Stimulated activated CD8-positive, alpha-beta memory T cell treated with anti-CD3 and anti-CD28 coated beads, Interleukin-4, amount 100 ng/mL, for 48 hours (primary cell): ENCODE measurements around the gene PEMT.

ENCODE experiments used
- DNase-seq: peaks from one replicate; pipeline ENCODE4 v3.0.0-alpha.2; 2020

The PEMT gene

DNA sequence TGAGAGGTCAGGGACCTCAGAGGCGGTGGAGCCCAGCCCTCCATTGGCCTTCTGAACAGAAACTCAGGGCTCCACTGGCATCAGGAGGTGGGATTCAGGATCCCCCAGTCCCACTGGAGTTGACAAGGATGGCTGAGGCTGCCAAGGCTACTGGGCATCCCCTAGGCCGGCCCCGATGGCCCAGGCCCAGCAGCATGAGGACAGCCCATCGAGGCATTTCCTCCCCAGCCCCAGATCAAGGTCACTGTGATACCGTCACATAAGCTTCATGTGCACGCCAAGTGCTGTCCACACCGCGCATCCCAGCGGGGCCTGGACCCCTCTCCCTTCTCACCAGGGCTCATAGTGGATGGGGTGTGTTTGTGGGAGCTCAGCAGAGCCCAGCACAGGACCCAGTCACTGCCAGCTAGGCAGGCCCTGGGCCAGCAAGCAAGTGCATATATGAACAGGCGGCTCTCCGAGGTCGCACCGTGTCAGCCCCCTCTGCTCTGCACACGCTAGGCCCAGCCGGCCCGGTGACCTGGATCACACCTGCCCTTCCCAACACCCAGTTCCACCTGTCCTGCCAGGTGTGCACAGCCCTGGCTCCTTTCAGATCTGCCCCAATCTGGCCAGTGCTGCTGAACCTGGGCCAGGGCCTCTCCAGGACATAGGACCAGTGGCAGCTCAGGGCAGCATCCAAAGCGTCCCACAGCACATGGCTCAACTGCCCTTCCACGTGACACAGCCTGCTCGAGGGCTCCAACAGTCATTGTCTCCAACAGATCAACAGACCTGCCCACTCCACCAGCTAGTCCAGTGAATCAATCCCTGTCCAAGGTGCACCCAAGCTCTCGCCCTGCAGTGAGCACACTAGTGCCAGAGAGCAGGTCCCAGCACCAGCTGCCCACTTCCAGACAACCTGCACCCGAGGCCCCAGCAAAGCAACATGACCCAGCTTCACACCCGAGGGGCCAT, 62.5 kb downstream of the PEMT start:
- no peak for DNase-seq

DNA sequence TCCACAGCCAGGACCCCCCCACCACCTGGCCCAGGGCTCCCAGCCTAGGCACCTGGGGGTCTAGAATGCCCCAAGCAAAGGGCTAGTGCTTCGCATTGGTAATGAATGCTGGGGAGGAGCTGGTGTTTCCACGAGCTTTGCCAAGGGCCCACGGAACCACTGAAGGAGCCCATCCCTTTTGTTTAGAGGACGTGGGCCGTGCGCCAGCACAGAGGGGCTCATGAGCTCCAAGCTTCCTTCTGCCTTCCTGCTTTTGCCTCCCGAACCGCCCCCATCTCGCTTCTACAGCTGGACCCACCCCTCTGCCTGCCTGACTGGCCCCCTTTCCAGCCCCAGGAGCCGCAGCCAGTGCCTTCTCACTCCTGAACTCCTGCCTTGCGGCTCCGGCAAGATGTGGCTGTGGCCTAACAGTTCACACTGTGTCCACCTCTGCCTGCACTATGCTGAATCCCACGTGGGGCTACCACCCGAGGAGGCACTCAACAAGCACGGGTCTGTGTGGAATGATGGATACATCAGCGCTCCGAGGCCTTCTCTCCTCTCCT, 63.5 kb downstream of the PEMT start:
- no peak for DNase-seq

DNA sequence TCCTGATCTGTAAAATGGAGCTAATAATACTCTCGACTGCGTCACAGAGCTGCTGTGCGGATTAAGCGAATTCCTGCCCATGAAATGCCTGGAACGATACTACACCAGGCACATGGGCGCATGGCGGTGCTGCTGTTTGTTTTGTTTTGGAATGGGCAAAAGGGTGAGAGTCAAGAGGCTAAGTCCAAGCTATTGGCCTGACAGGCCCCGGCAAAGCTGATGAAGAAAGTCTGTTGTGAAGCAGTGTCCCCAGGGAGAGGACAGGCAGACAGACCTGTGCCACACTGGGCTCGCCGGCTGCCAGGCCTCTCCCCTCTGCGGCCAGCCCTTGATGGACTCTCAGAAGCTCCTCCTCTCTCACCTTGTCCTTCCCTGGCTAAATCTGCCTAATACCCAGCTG, 64.0 kb downstream of the PEMT start:
- DNase-seq: no peak

DNA sequence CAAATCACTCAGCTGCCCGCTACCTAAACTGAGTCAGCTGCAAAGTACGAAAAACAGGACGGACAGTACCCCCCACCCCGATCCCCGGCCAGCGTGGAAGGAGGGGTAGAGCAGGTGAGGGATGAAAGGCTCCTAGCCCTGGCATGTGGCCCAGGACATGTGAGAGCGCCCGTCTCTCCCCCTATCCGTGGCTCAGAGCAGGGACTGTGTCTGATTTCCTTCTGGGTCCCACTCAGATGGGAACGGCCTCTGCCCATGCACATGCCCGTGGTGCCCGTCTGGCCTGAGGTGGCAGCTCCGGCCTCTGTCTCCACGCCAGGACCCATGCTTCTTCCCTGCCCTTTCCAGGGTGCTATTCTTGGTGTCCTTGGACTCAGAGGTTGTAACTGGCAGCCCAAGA, 65.1 kb downstream of the PEMT start:
- DNase-seq: no peak

DNA sequence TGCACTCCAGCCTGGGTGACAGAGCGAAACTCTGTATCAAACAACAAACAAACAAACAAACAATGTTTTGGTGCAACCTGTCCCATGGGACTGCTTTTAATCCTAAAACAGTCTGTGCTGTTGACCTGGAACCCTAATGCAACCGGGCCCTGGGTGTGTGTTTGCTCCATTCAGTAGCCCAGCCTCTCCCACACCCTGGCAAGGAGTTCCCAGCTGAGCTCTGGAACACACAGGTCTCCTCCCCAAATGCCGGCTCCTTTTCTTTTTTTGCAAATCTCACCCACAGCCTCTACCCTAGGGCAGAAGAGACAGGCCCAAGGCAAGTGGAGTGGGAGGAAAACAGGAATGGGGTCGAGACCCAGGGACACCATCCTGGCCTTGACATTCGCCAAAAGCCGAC, 65.6 kb downstream of the PEMT start:
- no peak for DNase-seq

DNA sequence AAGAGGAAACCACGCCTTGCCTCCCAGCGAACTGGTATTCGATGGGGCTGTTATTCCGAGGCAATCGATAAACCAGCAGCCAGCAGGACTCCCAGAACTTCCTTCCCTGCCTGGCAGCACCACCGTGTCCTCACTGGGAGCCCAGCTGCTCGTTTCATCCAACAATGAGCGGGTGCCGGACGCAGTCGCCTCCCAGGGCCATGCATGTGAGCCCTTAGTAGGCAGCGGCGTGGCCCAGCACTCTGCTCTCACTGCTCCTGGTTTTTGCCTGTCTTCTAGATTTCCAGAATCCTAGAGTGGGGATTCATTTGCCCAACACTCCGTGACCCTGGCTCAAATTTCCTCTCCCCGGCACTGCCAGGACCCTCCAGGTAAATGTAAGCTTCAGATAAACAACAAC, 66.2 kb downstream of the PEMT start:
- DNase-seq: no peak

DNA sequence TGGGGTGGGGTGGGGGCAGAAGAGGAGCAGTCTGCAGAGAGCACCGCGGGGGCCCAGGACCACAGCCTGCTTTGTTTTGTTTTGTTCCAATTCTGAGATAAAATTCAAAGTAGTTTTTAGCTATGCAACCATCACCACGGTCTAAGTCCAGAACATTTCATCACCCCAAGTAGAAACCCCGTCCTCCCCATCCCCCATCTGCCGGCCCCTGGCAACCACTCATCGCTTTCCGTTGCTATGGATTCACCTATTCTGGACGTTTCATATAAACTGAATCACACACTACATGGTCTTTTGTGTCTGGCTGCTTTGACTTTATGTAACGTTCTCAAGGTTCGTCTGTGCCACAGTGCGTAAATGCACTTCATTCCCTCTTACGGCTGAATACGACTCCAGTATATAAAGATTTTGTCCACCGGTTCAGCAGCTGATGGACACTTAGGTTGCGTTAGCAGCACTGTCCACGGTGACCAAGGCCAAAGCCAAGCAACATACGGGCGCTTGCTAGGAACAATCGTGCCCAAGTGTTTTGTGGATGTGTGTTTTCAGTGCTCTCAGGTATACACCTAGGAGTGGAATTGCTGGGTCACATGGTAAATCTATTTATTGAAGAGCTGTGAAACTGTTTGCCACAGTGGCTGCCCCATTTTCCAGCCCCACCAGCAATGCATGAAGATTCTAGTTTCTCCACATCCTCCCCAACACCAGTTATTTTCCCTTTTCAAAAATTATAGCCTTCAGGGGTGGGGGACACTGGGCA, 67.6 kb downstream of the PEMT start:
- no peak for DNase-seq

DNA sequence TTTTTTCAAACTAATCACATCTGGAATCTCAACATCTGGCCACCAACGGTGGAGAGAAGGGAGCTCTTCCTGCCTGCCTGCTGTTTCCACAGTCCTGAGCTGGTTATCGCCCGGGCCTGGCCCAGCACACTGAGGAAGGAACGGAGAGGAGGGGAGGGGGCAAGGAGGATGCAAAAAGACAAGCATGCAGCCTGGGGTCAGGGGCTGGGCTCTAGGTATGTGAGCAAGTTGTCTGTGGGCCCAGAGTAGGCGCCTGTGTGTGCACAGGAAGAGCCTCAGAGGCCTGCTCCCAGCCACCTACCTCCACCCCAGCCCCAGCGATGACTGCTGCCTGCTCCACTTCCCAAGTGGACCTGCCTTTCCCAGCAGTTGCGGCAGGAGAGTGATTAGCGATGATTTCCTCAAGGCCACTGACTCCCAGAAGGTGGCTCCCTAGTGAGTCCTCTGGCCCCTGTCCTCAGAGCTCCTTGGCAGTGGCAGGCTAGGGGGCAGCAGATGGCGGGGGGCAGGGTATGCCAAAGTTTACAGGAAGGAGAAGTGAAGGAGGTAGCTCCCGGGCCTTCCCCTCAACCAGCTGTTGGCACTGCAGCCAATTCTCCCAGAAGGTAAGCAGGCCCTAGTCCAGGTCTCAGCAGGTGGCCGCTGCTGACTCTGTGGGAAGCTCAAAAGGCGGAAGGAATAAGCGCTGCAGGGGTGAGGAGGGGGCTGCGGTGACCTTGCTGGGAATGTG, 68.3 kb downstream of the PEMT start:
- DNase-seq: no peak

DNA sequence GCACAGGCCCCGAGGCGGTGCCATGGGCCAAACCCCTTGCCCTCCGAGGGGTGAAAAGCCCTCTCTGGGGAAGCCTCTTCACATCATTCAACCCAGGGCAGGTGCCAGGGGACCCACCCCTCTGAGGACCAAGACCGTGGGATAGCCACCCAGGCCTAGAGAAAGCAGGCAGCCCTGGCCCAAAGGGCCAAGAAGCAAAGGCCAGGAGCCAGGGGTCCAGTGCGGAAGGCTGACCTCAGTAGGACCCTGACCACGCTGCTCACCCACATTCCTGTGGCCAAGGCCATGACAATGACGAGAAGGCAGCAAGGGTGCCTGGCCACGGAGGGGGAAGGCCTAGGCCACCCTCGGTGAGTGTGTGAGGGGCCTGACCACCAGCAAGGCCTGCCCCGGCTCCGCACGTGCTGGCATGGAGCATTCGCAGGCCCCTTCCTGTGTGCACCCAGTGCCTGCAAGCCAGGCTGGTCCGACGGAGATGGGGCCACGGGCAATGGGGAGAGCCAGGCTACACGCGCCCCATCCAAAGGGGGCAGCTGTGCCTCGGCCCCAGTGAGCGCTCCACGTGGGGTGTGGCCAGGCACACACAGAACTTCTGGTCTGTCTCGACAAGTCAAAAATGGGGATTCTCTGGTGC, 70.8 kb downstream of the PEMT start:
- DNase-seq: no peak

DNA sequence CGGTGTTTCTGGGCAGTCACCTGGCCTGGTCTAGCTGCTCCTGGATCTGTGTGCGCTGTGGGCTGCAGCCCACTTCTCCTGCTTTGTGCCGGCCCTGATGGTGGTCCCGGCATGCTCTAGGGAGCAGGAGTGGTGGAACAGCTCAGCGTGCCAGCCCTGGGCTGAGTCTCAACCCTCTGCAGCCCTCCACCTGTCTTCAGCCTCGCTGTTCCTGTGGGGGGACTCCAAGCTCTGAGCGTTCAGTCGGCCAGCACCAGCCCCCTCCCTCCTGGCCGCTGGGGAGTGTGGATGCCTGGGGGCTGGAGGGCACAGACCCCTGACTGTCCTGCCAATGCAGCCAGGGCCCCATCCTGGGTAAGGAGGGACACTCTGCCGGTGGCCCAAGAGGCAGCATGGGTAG, 71.6 kb downstream of the PEMT start:
- DNase-seq: no peak

DNA sequence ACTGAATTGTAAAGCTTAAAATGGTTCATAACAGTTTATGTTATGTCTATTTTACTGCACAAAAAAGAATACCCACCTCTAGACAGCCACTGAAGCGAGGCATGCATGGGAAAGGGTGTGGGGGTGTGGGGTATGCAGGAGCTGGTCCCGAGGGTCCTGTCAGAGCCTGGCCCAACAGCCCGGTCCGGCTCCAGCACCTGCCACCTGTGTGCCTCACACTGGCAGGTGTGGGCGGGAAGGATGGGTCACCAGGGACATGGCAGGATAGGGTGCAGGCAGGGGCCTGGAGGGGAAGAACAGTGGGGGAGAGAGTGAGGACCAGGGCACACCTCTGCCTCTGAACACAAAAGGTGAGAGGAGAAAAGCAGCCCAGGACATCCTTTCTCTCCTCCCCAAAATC, 72.6 kb downstream of the PEMT start:
- DNase-seq: no peak

DNA sequence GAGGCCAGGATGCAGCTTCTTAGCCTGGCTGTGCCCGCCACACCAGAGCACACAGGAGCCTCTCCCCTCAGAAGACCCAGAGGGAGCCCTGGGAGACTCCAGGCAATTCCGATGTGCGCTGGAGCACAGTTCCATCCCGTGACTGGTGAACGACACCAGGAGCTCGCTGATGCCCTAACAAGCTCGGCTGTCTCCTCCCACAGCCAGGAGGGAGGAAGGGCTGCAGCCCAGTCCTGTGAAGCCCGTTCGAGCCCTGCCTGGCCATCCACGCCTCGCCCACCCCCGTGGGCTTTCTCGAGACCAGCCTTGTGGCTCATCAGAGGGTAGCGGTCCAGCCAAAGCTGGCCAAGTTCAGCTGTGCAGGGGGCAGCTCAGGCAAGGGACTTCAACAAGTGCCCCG, 73.5 kb downstream of the PEMT start:
- DNase-seq: no peak

DNA sequence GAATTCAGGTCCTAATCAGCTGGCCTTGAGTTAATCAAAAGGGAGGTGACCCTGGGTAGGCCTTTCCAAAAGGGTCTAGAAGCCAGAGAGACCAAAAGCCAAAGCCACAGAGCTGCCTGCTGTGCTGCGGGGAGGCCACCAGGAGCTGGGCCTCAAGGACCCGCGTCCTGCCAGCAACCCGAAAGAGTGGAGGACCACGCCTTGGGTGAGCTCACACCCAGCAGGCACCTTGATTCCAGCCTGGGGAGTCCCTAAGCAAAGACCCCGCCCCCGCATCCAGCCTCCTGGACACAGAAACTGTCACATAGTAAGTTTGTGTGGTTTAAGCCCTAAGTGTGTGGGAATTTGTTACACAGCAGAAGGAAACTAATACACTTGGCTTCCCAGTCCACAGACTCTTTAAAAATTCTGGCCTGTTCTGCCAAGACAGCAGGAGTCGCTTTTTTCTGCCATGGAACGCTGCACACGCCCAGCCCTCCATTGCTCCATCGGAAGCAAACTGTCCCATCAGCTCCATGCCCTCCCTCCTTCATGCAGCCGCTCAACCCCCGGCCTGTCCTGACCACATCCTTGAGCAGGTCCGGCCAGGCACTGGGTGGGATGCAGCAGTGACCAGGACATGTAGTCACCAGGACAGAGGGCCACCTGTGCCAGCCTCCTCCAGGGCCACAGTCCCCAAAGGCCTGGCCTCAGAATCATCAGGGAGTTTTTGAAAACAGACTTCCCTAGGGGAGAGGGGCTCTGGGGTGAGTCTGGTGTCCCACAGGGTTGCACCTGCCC, 74.4 kb downstream of the PEMT start:
- DNase-seq: no peak

DNA sequence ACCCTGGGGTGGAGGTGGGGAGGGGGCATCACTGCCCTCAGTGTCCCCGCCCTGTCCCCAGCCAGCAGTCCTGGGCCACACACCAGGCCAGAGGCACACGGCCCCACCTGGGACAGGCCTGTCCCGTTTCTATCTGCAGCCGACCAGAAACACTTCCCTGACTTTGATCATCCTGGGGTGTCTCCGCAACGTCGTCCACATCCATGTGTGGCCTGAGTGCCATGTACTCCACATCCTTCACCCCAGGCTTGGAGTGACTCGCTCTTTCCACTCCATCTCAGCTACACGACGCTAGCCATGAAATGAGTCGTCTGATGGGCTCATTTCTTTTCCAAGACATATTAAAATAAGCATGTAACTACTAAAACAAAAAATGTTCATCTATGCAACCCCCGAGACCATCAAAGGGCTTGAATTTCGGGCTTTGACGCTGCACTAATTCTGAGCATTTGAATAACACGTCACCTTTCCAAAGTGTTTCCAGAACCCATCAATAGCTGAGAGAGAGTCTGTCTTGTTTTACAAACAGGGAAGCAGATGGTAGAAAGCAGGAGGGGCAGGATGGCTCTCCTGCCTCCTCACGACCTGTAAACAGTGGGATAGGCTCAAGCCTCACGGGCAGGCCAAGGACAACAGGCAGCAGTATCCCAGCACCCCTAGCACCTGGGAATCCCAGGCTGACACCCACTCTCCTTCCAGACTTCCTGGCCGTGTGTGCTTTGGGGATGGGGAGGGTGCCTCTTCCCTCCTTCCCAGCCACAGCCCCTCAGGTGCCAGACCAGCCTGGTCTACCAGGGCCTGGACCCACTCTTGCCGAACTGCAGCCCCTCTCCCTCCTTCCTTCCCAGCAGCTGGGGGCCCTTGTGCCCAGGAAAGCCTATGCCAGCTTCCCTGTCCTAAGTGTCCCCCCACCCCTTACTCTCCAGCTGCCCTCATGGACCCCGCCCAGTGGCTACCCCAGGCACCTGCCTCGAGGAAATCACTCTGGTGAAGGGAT, 75.3 kb downstream of the PEMT start:
- DNase-seq: no peak

DNA sequence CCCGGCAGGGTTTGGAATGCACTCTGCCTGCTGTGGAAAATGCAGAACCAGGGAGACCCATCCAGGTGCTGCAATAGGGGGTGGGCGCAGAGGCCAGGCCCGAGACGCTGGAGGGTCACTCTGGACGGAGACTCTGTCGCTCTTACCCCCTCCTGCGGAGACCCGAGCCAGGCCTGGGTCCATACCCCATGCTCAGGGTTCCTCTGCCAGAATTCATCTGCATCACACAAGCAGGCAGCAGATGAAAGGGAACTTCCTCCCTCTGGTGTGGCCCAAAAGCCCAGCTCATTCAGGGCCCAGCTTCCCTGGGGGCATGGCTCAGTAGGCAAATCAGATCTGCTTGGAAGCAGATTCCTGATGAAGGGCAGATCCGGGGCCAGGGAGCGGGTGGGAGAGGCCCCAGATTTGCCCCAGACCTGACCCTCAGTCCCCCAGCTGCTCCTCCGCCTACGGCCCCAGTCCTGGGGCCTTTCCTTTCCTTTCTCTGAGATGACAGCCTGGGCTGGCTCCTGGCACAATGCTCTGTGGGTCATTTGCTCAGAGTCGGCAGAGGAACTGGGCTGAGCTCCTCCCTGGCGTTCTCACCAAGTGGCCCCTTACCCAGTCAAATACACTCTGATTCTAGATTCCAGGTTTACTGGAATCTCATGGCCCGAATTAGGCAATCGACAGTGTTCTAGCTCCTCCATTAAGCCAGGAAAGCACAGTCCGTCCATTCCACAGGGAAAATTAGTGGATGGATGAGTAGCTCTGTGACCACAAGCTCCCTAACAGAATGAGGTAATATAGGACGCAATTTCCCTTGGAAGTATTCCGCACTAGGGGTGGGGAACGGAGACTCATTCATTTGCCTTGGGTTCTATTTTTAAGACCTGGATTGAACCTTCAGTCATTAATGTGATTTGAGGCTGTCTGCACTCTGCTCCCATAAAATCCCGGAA, 76.2 kb downstream of the PEMT start:
- DNase-seq: no peak

DNA sequence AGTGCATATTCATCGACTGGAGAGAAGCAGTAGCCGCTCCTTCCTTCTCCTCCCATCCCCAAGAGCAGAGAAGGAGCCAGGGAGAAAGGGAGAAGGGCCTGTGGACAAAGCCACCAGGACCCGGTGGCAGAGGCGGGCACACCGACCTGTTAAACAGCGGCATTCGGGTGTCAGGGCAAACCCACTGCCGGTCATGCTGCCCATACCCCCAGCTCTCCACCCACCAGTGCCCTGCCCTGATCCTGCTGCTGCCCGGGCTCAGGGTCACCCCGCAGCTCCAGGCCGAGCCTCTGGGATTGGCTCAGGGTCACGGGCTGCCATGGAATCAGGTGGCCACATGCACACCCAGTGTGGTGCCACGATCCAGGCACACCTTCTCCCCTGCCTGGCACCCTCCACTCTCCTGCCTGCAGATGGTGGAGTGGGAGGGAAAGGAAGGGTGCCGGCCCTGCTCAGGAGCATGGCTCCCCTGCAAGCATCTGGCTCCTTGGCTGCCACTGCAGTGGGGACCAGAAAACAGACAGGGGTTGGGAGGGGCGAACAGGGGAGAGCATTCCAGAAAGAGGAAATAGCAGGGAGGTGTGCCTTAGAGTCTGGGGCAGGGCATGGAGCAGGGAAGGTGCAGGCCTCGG, 77.0 kb downstream of the PEMT start:
- DNase-seq: no peak

DNA sequence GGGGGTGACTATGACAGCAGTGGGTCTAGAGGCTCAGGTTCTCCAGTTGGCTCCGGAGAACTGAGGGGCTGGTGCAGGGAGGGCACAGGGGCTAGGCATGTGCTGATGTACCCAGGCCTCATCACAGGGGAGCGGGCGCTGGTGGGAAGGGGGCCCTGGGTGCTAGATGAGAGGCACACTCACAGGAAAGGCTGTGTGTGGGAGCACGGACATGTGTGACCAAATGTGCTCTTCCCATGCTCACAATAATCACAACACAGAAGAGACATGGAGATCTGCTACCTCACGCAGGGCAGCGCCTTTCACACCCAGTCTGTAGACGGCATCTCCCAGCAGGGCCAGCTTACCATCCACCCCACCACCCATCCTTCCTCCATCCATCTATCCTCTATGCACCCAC, 77.9 kb downstream of the PEMT start:
- DNase-seq: no peak

DNA sequence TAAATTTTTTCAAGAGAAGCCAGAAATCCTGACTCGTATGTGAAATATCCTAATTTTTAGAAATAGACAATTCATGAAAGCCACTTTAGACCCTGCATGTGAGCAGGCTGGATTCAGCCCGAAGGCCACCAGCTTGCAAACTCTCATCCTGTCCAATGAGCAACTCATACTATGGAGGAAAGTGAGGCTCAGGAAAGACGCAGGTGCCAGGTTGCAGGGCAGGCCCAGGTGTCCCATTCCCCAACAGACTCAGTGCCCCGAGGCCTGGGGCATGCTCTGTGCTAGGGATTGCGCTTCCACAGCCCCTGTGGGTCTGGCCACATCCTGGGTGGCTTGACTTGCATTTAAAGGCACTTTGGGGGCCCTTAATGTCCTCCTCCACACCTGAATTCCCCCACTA, 78.6 kb downstream of the PEMT start:
- no peak for DNase-seq
